A673 (cell line): ENCODE results near the gene KCMF1.

Source experiments
- CTCF ChIP-seq: fragments of 300-800, 200-600 bp; sonication (generic); conservative IDR thresholded peaks from 2 replicates; pipeline ENCODE4 v1.5.1; 2017; ENCODE audit warnings: low read depth, mild to moderate bottlenecking, antibody characterized with exemption, low read length, moderate library complexity, mixed read lengths
- EZH2 ChIP-seq: fragments of 200-600 bp; sonication (generic); IDR thresholded peaks from 2 replicates; pipeline ENCODE4 v1.6.1; 2017; ENCODE audit warnings: borderline replicate concordance, low read depth, mild to moderate bottlenecking, mixed read lengths, antibody characterized with exemption, low read length; ENCODE audit not compliant: poor library complexity, severe bottlenecking

DNA sequence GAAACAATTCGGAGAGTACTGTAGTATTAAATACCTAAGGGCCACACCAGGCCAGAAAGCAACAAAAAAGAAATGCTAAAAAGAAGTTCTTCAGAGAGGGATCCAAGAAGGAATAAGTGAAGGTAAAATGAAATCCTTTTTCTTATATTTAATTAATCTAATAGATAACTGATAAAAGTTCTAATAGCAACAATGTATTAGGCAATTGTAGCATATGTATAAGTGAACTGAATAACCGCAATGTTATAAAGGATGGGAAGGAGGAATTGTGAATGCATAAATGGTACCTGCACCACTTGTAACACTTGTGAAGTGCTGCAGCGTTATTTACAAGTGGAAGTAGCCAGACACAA, 43.7 kb upstream of the KCMF1 start:
- TF ChIP-seq CTCF (no peak), EZH2 (no peak)
